HG02970 (cell line): ENCODE measurements around the gene ALCAM.

Experiments
- ATAC-seq: cut with Tn5 transposase; IDR thresholded peaks from one replicate; pipeline ENCODE4 v1.9.1; 2021; ENCODE audit warnings: mild to moderate bottlenecking, moderate library complexity, moderate number of reproducible peaks; ENCODE audit not compliant: unreplicated experiment, low FRiP score

The ALCAM gene

DNA sequence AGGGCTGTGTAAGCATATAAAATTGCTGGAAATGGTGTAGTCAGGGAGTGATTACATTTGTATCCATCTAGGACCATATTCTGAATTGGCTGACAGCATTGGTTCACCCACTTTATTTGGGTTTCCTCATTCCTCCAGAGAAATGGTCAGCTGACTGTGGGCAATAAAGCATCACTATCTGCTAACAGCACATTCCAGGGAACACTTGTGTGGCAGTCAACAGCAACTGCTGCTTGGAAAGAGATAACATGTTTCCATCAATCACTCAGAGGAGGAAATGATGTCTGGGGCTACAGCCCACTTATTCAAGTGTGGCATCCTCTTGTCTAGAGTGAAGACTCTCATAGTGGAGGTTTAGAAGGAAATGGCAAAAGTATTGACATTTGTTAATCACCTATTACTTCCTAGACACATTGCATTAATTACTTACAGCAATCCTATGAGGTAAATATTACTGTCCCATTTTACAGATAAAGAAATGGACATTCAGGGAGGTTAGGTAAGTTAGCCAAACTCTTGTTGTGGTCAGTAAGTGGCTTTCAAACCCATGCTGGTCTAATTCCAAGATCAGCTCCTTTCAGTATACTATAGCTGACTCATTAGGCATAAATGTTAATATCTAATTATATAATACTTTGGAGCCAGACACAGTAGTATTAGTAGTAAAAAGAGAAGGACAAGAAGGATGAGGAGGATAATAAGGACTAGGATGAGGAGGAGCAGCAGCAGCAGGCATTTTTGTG, 247.8 kb downstream of the ALCAM start:
- no peak for ATAC-seq

DNA sequence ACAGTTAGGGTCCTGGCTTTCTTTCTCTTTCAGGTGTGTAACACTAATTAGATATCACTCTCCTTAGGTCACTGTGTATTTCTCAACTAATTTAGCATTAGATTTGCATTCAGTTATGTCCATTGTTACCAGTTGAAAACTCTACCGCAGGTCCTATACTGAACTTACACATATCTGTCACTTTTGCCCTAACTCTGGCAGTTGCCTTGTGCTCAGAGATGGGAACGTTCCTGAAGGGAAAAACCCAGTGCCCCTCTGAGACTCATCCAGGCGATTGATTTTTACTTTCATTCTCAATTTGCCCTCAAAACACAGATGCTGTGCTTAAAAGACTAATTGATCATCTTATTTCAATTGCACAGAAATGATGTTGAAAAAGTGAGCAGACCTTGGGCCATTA, 249.1 kb downstream of the ALCAM start:
- no peak for ATAC-seq

- ATAC-seq, result no peak
Observed at GRCh38 chr3:105616374-105617121, 249.8 kb downstream of the ALCAM start.

DNA sequence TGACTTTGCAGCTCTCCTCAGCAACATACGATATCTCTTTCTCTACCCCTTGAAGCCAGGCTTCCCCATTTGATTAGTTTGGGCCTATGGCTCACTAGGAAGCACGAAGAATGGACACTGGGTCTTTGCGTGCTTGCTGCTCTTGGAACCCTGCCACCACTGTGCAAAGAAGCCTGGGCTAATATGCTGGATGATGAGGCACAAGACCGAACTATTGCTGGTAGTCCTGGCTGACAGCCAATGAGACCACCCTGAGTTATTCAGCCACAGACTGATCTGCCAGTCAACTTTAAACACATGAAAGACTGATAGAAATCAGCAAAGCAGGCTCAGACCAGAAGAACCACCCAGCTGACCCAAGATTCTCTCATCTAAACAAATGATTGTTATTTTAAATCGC, 251.8 kb downstream of the ALCAM start:
- ATAC-seq, result no peak

GRCh38 chr3:105619651-105620050, 252.9 kb downstream of the ALCAM start:
- no peak for ATAC-seq

GRCh38 chr3:105620236-105620635, 253.5 kb downstream of the ALCAM start:
- ATAC-seq, result no peak

- ATAC-seq, result no peak
Observed at GRCh38 chr3:105622169-105622568, 255.5 kb downstream of the ALCAM start.
